Liver (tissue), 9 donors: ENCODE results near the gene KCNJ12. TPM values are rescaled to one million over a fixed set of nuclear protein-coding genes. Genes with fewer than 3 reads are reported as not detected.

Experiments used
- DNase-seq: peaks from one replicate; pipeline ENCODE4 v3.0.0-alpha.2; 2017; ENCODE audit warnings: low spot score
- H3K27ac ChIP-seq, 2 donors: one replicate each; pipeline ENCODE4 v1.7.0; 2013; ENCODE audit warnings: inconsistent platforms in 2 of 2, low read length in 2 of 2, control low read depth in 1 of 2, low read depth in 1 of 2, mild to moderate bottlenecking in 1 of 2
- H3K27me3 ChIP-seq, 4 donors: one replicate each; pipeline versions ENCODE4 v1.6.1 to v1.7.0; 2013; ENCODE audit warnings: low read length in 3 of 4, inconsistent platforms in 1 of 4, mild to moderate bottlenecking in 1 of 4, moderate library complexity in 1 of 4; ENCODE audit not compliant: control insufficient read depth in 4 of 4, insufficient read depth in 4 of 4
- H3K36me3 ChIP-seq, 4 donors: one replicate each; pipeline versions ENCODE4 v1.6.1 to v1.7.0; 2013; ENCODE audit warnings: low read length in 3 of 4, mild to moderate bottlenecking in 3 of 4, low read depth in 1 of 4, moderate library complexity in 1 of 4; ENCODE audit not compliant: control insufficient read depth in 4 of 4, insufficient read depth in 3 of 4
- H3K4me1 ChIP-seq, 4 donors: one replicate each; pipeline versions ENCODE4 v1.6.1 to v1.7.0; 2013; ENCODE audit warnings: low read length in 3 of 4, mild to moderate bottlenecking in 3 of 4, moderate library complexity in 1 of 4; ENCODE audit not compliant: control insufficient read depth in 4 of 4, insufficient read depth in 4 of 4
- H3K4me3 ChIP-seq, 3 donors: one replicate each; pipeline versions ENCODE4 v1.6.1 to v1.7.0; 2013; ENCODE audit warnings: low read length in 3 of 3, control low read depth in 1 of 3, low read depth in 1 of 3, mild to moderate bottlenecking in 1 of 3
- H3K9ac ChIP-seq, 2 donors: one replicate each; pipeline ENCODE4 v1.7.0; 2013; ENCODE audit warnings: low read length in 2 of 2, mild to moderate bottlenecking in 2 of 2, moderate library complexity in 2 of 2, control low read depth in 1 of 2, low read depth in 1 of 2
- H3K9me3 ChIP-seq, 4 donors: one replicate each; pipeline versions ENCODE4 v1.6.1 to v1.7.0; 2013; ENCODE audit warnings: low read length in 3 of 4; ENCODE audit not compliant: control insufficient read depth in 4 of 4
- FOXA1 ChIP-seq: IDR thresholded peaks from 2 replicates; pipeline ENCODE4 v1.6.1; 2016; ENCODE audit warnings: antibody characterized with exemption
- GABPA ChIP-seq, 2 donors: IDR thresholded peaks in 1 of 2; conservative IDR thresholded peaks in 1 of 2; 2 replicates each; pipeline ENCODE4 v1.6.1; 2016; ENCODE audit warnings: antibody characterized with exemption in 2 of 2, mild to moderate bottlenecking in 1 of 2, moderate library complexity in 1 of 2
- HNF4A ChIP-seq, 2 donors: conservative IDR thresholded peaks; 2 replicates each; pipeline ENCODE4 v1.6.1; 2016; ENCODE audit warnings: antibody characterized with exemption in 2 of 2, mild to moderate bottlenecking in 2 of 2
- HNF4G ChIP-seq: IDR thresholded peaks from 2 replicates; pipeline ENCODE4 v1.6.1; 2016; ENCODE audit warnings: antibody characterized with exemption
- JUND ChIP-seq, 2 donors: IDR thresholded peaks; 2 replicates each; pipeline ENCODE4 v1.6.1; 2016; ENCODE audit warnings: antibody characterized with exemption in 2 of 2
- RXRA ChIP-seq, 2 donors: IDR thresholded peaks; 2 replicates each; pipeline ENCODE4 v1.6.1; 2017 to 2018; ENCODE audit warnings: antibody characterized with exemption in 2 of 2, mild to moderate bottlenecking in 1 of 2
- SP1 ChIP-seq: IDR thresholded peaks from 2 replicates; pipeline ENCODE4 v1.6.1; 2018; ENCODE audit warnings: antibody characterized with exemption, mild to moderate bottlenecking
- YY1 ChIP-seq: IDR thresholded peaks from 2 replicates; pipeline ENCODE4 v1.6.1; 2016; ENCODE audit warnings: antibody characterized with exemption, mild to moderate bottlenecking
- WGBS: extraction: QIAGEN DNeasy Blood & Tissue Kit; methylation state at CpG from one replicate; pipeline ENCODE4 v1.1.7; 2013; 5-methylcytosine and 5-hydroxymethylcytosine counted together
- polyA plus RNA-seq, 2 donors: library from polyadenylated mRNA; stranded (reverse) in 1 of 2; unstranded in 1 of 2; fragments of 200-250 nt in 1 of 2; fragments of >200 nt in 1 of 2; fragmentation: Nextera tagmentation in 1 of 2; extraction: Ambion mirVana in 1 of 2; gene quantifications; one replicate each; pipeline versions ENCODE4 v1.2.1 to v1.2.3, GENCODE V29; 2013 to 2015
- total RNA-seq, 2 donors: library from RNA; depleted of rRNA; stranded (reverse); fragments of >200 nt; gene quantifications; one replicate each; pipeline ENCODE4 v1.2.3, GENCODE V29; 2014
- TF ChIP-seq, protein P1 (sequence below): IDR thresholded peaks from 2 replicates; pipeline ENCODE4 v1.6.1; 2016; ENCODE audit warnings: antibody characterized with exemption, mild to moderate bottlenecking
- TF ChIP-seq, protein P2 (sequence below): fragments of 150-350 bp; IDR thresholded peaks from 2 replicates; pipeline ENCODE4 v1.5.1; 2017; ENCODE audit warnings: improper control_type of control experiment, low read depth, low read length; ENCODE audit not compliant: missing input control
- donor health status: healthy.
- donor health status: healthy.
- donor health status: healthy.
- donor health status: healthy.
- donor health status: healthy.

Gene KCNJ12
- total and polyA plus RNA-seq, 4 donors, result 0.25 to 0.67 (median 0.38) TPM

- TF ChIP-seq, protein P1, sequence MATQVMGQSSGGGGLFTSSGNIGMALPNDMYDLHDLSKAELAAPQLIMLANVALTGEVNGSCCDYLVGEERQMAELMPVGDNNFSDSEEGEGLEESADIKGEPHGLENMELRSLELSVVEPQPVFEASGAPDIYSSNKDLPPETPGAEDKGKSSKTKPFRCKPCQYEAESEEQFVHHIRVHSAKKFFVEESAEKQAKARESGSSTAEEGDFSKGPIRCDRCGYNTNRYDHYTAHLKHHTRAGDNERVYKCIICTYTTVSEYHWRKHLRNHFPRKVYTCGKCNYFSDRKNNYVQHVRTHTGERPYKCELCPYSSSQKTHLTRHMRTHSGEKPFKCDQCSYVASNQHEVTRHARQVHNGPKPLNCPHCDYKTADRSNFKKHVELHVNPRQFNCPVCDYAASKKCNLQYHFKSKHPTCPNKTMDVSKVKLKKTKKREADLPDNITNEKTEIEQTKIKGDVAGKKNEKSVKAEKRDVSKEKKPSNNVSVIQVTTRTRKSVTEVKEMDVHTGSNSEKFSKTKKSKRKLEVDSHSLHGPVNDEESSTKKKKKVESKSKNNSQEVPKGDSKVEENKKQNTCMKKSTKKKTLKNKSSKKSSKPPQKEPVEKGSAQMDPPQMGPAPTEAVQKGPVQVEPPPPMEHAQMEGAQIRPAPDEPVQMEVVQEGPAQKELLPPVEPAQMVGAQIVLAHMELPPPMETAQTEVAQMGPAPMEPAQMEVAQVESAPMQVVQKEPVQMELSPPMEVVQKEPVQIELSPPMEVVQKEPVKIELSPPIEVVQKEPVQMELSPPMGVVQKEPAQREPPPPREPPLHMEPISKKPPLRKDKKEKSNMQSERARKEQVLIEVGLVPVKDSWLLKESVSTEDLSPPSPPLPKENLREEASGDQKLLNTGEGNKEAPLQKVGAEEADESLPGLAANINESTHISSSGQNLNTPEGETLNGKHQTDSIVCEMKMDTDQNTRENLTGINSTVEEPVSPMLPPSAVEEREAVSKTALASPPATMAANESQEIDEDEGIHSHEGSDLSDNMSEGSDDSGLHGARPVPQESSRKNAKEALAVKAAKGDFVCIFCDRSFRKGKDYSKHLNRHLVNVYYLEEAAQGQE, result no peak
- no peak for TF ChIP-seq YY1
- TF ChIP-seq HNF4A (conservative IDR thresholded peaks at IDR 0.05), result no peak
- TF ChIP-seq SP1, result no peak
- no peak for TF ChIP-seq FOXA1
- no peak for TF ChIP-seq GABPA (IDR thresholded peaks at IDR 0.05 in 1 of 2, conservative IDR thresholded peaks at IDR 0.05 in 1 of 2)
- no peak for TF ChIP-seq JUND (IDR thresholded peaks at IDR 0.05)
- TF ChIP-seq HNF4G, result no peak
Observed at GRCh38 chr17:21369395-21369794, 6.8 kb upstream of the KCNJ12 start (continued).

DNA sequence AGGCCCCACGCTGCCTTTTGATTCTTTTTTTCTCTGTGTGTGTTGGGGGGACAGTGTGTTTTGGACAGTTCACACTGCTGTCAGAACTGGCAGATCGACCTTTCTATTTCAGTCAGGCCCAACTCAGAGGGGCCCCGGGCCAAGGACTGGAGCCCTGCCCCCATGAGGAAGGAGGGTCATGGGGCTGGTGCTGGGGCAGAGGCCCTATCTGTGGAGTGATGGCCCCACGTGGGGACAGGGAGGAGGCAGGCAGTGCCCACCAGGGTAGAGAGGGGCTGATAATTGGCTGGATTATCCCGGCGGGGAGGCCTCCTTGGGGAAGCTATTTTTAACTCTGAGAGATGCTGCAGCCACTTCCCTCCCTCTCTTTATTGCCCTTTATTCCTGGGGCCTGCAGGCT is 5.7 kb upstream of the KCNJ12 start:
- Histone ChIP-seq H3K9ac (no peak overlapping the region), H3K36me3 (no peaks in the 10 kb centered on the region), H3K9me3 (no peaks in the 10 kb centered on the region), H3K27me3 (no peaks in the 10 kb centered on the region), H3K4me3 (no peak overlapping the region), H3K27ac (no peak overlapping the region), H3K4me1 (no peaks in the 10 kb centered on the region)
- DNase-seq, result no peak
- 24% methylated on average over 6 of the region's 6 CpGs for WGBS
- no peak for TF ChIP-seq FOXA1
- TF ChIP-seq, protein P1, result no peak

DNA sequence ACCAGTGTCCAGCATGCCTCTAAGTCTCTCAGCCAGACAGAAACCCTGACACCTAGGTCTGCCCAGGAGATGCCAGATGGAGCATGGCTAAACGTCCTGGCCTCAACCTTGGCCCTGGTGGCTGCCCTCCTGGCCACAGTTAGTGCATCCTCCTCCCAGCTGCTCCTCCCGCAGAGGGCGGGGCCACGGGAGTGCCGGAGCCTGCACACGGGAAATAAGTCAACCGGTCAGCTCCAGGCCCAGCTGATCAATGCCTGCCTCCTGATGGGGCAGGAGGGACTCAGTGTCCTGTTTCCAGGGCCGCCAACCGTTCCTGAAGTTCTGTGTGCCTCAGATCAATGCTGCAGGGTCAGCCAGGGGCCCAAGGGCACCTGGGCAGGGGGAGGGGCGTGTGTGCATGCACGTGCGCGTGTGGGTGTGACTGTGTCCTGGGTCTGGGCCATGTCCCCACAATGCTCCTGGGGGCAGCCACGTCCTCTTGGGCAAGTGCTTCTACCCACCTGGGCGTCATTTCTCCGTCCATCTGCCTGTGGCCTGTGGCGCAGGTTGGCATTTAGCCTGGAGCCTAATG is 4.6 kb upstream of the KCNJ12 start:
- H3K36me3 ChIP-seq, result no peaks in the 10 kb centered on the region
- WGBS, result 38% methylated on average over 17 of the region's 17 CpGs

More for the DNA sequence above, 4.6 kb upstream of the KCNJ12 start:
- Histone ChIP-seq H3K4me3 (no peak overlapping the region), H3K27me3 (no peaks in the 10 kb centered on the region), H3K9me3 (no peaks in the 10 kb centered on the region), H3K27ac (no peak overlapping the region), H3K4me1 (peaks cover 0 to 10% (median 3%) of the 10 kb centered on the region in 4 donors), H3K9ac (no peak overlapping the region)
- DNase-seq, result no peak
- TF ChIP-seq FOXA1 (no peak), RXRA (IDR thresholded peaks at IDR 0.05) (peak in 1 of 2 donors; percentile 38), GABPA (IDR thresholded peaks at IDR 0.05 in 1 of 2, conservative IDR thresholded peaks at IDR 0.05 in 1 of 2) (no peak)
- TF ChIP-seq, protein P2, sequence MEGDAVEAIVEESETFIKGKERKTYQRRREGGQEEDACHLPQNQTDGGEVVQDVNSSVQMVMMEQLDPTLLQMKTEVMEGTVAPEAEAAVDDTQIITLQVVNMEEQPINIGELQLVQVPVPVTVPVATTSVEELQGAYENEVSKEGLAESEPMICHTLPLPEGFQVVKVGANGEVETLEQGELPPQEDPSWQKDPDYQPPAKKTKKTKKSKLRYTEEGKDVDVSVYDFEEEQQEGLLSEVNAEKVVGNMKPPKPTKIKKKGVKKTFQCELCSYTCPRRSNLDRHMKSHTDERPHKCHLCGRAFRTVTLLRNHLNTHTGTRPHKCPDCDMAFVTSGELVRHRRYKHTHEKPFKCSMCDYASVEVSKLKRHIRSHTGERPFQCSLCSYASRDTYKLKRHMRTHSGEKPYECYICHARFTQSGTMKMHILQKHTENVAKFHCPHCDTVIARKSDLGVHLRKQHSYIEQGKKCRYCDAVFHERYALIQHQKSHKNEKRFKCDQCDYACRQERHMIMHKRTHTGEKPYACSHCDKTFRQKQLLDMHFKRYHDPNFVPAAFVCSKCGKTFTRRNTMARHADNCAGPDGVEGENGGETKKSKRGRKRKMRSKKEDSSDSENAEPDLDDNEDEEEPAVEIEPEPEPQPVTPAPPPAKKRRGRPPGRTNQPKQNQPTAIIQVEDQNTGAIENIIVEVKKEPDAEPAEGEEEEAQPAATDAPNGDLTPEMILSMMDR, result no peak
